Cardiac fibroblast (primary cell): ENCODE data around the gene ZNF581.

ENCODE experiments used
- DNase-seq, 2 donors: peaks; one replicate each; pipeline versions ENCODE4 v3.0.0 to v3.0.0-alpha.2; 2010; ENCODE audit warnings: low read depth in 2 of 2
- H3K4me3 ChIP-seq, 2 donors: replicated peaks in 1 of 2; 1 replicate in 1 of 2; 2 replicates in 1 of 2; pipeline ENCODE4 v1.5.1; 2011; ENCODE audit warnings: low read depth in 2 of 2, low read length in 2 of 2, mild to moderate bottlenecking in 2 of 2, moderate library complexity in 1 of 2
- TF ChIP-seq, protein P1 (sequence below): IDR thresholded peaks from one replicate; pipeline ENCODE4 v1.5.1; 2011; ENCODE audit warnings: low read depth, mild to moderate bottlenecking, low read length, inconsistent platforms

Gene ZNF581, protein sequence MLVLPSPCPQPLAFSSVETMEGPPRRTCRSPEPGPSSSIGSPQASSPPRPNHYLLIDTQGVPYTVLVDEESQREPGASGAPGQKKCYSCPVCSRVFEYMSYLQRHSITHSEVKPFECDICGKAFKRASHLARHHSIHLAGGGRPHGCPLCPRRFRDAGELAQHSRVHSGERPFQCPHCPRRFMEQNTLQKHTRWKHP

DNA sequence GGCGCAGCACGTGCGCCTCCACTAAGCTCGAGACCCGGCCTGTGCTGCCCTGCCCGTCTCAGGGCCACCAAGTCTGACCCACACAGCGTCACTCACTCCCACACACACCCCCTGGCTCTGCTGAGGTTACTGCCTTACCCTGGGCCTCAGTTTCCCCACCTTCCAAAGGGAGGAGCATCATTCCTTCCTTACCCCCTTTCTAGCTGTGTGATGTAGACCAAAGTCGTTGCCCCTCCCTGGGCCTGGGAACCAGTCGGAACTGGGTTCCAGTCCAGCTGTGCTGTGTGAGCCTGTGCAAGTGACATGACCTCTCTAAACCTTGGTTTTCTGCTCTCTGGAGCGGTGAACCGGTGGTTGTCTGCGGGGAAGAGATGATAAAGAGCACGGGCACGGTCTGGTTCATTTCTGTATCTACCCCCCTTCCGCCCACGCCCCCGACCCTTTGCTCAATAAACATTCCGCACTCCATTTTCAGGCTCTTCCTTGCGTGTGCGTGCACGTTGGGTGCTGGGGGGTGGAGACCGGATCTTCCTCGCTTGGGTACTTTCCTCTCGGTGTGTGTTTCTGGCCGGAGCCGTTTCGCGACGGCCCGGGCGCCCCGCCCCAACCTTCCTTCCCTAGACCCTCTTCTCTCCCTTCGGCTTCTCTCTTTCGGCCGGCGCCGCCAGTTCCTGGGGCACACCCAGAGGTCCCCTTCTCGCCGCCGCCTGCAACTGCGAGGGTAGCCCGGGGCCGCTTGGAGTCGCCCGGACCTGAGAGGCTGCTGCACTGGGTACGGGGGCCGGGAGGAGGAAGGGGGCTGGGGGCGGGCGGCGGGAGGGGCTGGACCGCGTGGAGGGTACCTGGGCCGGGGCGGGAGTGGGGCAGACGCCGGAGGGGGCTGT is at the start of gene ZNF581:
ZNF581 (plus strand) TSS at position 647 of the 884 bp plus-strand sequence. CDS start 923 bp downstream, outside the sequence.
- DNase-seq = peak; percentile 82
- TF ChIP-seq, protein P1, sequence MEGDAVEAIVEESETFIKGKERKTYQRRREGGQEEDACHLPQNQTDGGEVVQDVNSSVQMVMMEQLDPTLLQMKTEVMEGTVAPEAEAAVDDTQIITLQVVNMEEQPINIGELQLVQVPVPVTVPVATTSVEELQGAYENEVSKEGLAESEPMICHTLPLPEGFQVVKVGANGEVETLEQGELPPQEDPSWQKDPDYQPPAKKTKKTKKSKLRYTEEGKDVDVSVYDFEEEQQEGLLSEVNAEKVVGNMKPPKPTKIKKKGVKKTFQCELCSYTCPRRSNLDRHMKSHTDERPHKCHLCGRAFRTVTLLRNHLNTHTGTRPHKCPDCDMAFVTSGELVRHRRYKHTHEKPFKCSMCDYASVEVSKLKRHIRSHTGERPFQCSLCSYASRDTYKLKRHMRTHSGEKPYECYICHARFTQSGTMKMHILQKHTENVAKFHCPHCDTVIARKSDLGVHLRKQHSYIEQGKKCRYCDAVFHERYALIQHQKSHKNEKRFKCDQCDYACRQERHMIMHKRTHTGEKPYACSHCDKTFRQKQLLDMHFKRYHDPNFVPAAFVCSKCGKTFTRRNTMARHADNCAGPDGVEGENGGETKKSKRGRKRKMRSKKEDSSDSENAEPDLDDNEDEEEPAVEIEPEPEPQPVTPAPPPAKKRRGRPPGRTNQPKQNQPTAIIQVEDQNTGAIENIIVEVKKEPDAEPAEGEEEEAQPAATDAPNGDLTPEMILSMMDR = no peak
- H3K4me3 ChIP-seq = peak within 1 kb of the TSS; percentile 81 to 88

DNA sequence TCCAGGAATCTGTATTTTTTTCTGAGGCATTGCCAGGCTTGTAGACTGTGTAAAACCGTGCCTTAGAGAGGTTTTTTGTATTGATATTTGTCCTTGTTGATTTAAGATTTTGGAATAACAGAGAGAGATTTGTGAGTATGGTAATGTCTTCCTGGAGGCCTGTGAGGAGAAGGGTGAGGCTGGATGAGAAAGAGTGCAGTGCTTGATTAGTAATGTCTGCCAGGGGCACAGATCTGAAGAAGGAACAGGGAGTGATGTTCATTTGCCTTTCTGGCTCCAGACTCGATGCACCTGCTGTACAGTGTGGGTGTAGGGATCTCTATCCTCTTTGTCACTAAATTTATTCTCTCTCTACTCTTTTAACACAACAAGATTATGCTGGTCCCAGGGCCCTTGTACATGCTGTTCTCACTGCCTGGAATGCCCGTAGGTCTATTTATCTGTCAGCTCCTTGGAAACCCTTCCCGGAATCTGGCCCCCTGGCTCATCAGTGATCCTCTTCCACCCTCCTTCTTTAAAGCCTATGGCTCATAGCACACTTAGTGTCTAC is 48.4 kb upstream of the ZNF581 start:
- no peak overlapping the region for H3K4me3 ChIP-seq
- TF ChIP-seq, protein P1 = no peak
- no peak for DNase-seq

DNA sequence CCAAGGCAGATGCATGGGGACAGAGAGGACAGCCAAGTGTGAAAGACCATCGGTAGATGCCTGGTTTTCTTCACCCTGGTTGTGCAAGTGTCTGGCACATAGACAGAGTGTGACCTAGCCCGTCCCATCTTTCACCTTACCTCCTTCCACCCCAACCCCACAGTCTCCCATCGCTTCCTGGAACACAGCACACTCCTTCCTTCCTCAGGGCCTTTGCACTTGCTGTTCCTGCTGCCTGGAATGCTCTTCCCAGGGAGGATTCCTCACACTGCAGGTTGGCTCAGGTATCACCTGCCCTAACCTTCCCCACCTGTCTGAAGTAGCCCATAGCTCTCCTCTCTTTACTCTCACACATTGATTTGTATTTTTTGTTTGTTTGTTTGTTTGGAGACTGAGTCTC is 47.1 kb upstream of the ZNF581 start:
- TF ChIP-seq, protein P1 = no peak
- no peak for DNase-seq
- H3K4me3 ChIP-seq = no peak overlapping the region

DNA sequence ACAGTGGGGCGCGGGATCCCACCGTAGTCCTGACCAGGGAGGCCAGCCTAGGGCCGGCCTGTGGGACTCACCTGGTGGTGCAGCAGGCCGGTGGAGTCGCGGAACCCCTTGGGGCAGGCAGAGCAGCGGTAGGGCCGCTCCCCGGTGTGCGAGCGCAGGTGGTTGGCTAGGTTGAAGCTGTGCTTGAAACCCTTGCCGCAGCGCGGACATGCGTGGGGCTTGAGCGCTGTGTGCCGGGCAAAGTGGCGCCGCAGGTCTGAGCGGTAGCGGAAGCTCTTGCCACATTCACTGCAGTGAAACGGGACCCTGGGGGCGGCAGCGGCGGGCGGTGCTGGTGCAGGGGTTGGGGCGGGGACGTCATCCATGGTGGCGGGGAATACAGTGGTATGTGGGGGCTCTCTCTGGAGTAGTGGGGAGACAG is 45.9 kb upstream of the ZNF581 start:
- DNase-seq = no peak
- H3K4me3 ChIP-seq = no peak overlapping the region
- TF ChIP-seq, protein P1 = no peak

DNA sequence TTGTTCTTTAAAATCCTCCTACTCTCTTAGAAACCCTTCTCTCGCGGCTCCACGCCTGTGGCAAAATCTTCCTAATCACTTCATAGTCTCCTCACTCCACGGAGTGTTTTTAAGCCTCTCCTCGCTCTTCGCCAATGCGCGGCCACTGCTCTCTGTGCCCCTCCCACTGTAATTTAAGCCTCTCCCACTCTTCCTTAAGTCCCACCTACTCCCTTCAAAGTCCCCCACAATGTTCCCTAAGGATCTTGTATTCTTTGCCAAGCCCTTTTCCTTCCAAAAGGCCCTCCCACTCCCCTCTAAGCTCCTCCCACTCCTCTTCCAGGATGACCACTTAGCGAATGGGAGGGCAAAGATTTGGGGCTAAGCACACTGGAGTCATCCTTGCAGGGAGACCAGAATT is 45.4 kb upstream of the ZNF581 start:
- DNase-seq = no peak
- no peak overlapping the region for H3K4me3 ChIP-seq
- TF ChIP-seq, protein P1 = no peak

DNA sequence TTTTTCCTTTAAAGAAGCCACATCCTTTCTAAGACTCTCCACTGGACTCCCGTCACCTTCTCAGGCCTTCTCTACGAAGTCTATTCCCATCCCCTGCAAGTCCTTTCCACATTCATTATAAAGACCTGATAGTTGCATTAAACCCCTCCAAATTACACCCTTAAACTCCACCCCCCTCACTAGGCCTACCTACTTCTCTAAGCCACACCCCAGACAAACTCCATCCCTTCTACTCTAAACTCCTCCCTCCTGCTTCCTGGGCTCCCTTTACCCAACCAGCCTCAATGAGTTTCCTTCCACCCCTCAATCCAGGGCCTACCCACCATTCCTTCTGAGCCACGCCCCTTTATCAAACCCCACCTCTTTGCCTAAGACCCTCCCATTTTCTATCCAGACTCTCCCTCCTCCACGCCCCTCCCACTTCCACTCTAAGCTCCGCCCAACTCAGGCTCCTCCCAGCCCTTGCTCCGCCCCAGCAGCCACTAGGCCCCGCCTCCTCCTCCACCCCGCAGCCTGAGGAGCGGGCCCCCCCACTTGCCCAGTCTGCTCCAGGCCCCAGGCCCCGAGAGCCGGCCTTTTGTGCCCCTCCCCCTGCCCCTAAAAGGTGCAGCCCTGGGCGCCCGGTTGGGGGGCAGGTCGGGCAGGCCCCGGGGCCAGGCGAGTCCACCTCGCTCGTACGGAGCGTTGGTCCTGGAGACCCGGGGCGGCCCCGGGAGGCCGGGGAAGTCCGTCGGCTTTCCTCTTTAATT is 44.6 kb upstream of the ZNF581 start:
- peak; percentile 98 to 99 for DNase-seq
- TF ChIP-seq, protein P1 = no peak
- peak overlapping the region; percentile 68 to 83 for H3K4me3 ChIP-seq
